ENCODE results near the gene CIITA.
"Not testable (repeated sequence)": the region's sequence is repeated elsewhere in the genome, so short reads cannot be mapped to it uniquely, and the experiment has no call there.

CIITA gene

GRCh38 chr16:10951026-10951425 lies 74.0 kb downstream of the CIITA start:
- DNase-seq (ENCODE audit: extremely low read depth in 1 of 2, low read depth in 1 of 2), result no peak

- no peak for DNase-seq (ENCODE audit: extremely low read depth in 1 of 2, low read depth in 1 of 2)
These were observed 77.9 kb downstream of the CIITA start for GRCh38 chr16:10954903-10955302.

DNA sequence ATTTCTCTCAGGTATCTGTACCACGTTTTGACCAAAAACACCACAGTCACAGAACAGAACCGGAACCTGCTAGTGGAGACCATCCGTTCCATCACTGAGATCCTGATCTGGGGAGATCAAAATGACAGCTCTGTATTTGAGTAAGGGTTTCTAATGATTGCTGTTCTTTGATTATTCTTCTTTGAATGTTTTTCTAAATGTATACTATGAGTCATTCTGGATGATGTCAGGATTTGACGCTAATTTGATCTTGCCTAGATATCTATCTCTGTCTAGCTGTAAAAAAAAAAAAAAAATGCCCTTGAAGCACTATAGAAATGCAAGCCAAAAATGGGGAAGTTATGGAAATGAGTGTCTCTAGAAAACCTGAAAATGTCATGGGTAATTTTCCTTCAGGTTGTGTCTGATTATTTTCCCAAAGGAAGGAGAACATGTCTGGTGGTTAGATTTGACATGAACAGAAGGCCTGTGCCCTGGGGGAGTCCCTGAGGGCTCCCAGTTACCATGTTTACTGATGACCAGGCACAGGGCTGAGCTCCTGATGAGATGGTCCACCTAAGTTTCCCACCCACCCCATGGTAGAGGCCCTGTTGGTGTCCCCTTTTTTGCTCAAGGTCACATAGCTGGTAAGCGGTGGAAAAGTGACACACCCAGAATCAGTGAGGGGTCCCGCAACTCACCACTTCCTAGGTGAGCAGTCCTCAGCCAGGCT lies 80.9 kb downstream of the CIITA start:
- no peak for DNase-seq (ENCODE audit: extremely low read depth in 1 of 2, low read depth in 1 of 2)

DNA sequence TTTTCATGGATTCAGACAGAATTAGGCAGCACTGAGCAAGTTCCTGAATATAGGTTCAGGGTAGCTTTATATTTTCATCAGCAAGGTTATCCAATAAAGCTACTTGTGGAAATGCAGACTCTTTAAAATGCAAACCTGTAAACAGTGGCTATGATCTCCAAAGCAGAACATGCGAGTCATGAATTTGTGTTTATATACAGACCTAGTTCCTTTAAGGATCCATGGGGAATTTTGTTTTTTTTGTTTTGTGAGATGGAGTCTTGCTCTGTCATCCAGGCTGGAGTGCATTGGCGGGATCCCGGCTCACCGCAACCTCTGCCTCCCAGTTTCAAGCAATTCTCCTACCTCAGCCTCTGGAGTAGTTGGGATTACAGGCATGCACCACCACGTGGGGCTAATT lies 82.2 kb downstream of the CIITA start:
- DNase-seq (ENCODE audit: extremely low read depth in 1 of 2, low read depth in 1 of 2), result no peak

- DNase-seq (ENCODE audit: extremely low read depth in 1 of 2, low read depth in 1 of 2), result peak in 1 of 2 donors; percentile 68
These were observed 84.2 kb downstream of the CIITA start for GRCh38 chr16:10961231-10961630.

- DNase-seq (ENCODE audit: extremely low read depth in 1 of 2, low read depth in 1 of 2), result peak; percentile 69 to 78
These were observed 87.3 kb downstream of the CIITA start for GRCh38 chr16:10964039-10964890.

GRCh38 chr16:10964891-10965326 lies 87.9 kb downstream of the CIITA start:
- peak in 1 of 2 donors; percentile 71 for DNase-seq (ENCODE audit: extremely low read depth in 1 of 2, low read depth in 1 of 2)

DNA sequence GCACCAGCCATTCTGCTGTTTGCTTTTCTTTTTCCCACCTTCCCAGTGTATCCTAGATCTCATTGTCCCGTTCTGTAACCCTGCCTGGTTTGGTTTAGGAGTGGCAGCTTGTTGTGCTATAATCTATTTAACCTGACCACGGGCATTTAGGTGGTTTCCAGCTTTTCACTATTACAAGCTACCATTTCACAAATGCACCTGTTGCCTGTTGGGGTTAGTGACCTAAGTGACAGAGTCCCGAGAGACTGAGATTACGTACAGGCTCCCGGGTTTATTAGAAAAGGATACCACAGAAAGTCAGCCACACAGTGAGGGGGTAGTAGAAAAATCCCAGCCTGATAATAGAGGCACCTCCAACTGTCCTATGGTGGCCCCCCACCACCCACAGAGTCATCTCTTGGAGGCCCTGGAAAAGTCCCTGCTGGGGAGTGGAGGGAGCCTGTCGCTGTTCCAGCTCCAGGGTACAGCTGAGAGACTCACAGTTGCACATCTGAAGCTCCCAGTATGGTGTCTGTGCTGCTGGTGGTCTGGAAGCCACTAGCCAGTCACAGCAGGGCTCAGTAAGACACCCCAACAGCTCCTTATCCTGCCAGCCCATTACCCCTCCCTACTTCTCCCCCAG lies 88.5 kb downstream of the CIITA start:
- peak in 1 of 2 donors; percentile 61 for DNase-seq (ENCODE audit: extremely low read depth in 1 of 2, low read depth in 1 of 2)

DNA sequence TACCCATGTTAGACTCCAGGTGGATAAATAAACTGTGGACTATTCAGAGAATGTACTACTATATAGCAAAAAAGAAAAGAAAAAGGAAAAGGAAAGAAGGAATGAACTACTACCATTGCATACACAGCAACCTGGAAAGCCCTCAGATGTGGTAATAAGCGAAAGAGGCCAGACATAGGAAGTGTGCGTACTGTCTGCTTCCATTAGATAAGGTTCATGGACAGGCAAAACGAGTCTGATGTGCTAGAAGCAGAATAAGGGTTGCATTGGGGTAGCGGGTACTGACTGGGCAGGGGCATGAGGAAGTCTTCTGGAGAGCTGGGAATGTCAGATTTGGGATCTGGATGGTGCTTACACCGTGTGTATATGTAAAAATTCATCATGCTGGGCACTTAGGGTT lies 89.1 kb downstream of the CIITA start:
- no peak for DNase-seq (ENCODE audit: extremely low read depth in 1 of 2, low read depth in 1 of 2)

DNA sequence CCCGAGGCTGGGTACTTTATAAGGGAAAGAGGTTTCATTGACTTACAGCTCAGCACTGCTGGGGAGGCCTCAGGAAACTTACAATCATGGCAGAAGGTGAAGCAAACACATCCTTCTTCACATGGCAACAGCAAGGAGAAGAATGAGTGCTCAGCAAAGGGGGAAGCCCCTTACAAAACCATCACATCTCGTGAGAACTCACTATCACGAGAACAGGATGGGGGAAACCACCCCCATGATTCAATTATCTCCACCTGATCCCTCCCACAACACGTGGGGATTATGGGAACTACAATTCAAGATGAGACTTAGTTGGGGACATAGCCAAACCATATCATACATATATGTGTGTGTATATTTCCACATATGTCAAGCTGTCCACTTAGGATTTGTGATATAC lies 89.6 kb downstream of the CIITA start:
- not testable (repeated sequence) for DNase-seq (ENCODE audit: extremely low read depth in 1 of 2, low read depth in 1 of 2)

GRCh38 chr16:10967986-10968385 lies 91.0 kb downstream of the CIITA start:
- DNase-seq (ENCODE audit: extremely low read depth in 1 of 2, low read depth in 1 of 2), result no peak

- DNase-seq (ENCODE audit: extremely low read depth in 1 of 2, low read depth in 1 of 2), result no peak
These were observed 91.5 kb downstream of the CIITA start for GRCh38 chr16:10968498-10968897.

GRCh38 chr16:10969615-10970014 lies 92.6 kb downstream of the CIITA start:
- no peak for DNase-seq (ENCODE audit: extremely low read depth in 1 of 2, low read depth in 1 of 2)

GRCh38 chr16:10970065-10970464 lies 93.1 kb downstream of the CIITA start:
- no peak for DNase-seq (ENCODE audit: extremely low read depth in 1 of 2, low read depth in 1 of 2)

- DNase-seq (ENCODE audit: extremely low read depth in 1 of 2, low read depth in 1 of 2), result no peak
These were observed 94.6 kb downstream of the CIITA start for GRCh38 chr16:10971560-10971961.

GRCh38 chr16:10972108-10972818 lies 95.3 kb downstream of the CIITA start:
- DNase-seq (ENCODE audit: extremely low read depth in 1 of 2, low read depth in 1 of 2), result no peak

GRCh38 chr16:10972819-10973464 lies 95.9 kb downstream of the CIITA start:
- no peak for DNase-seq (ENCODE audit: extremely low read depth in 1 of 2, low read depth in 1 of 2)

DNA sequence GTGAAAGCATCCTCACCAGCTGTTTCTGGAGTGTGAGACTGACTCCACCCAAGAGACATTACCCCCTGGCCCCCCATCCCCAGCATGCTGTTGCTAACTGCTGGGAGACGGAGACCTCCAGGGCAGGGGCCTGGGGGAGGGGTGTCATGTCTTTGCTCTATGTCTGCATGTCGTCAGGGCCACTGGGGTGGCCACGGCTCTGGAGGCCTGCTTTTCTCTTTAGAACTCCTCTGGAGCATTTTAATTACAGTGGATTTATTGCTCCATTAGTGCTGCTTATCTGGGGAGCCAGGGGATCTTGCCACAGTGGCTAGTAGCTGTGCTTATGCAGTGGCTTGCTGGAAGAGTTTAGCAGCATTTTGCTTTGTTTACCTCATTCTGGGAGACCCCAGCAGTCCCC lies 99.6 kb downstream of the CIITA start:
- DNase-seq (ENCODE audit: extremely low read depth in 1 of 2, low read depth in 1 of 2), result no peak

GRCh38 chr16:10978124-10978523 lies 101.1 kb downstream of the CIITA start:
- DNase-seq (ENCODE audit: extremely low read depth in 1 of 2, low read depth in 1 of 2), result no peak

- DNase-seq (ENCODE audit: extremely low read depth in 1 of 2, low read depth in 1 of 2), result no peak
These were observed 102.0 kb downstream of the CIITA start for GRCh38 chr16:10978871-10979446.
